B cell (primary cell): Measurements from ENCODE around the gene FOXN4. TPM values are rescaled to one million over a fixed set of nuclear protein-coding genes. Genes with fewer than 3 reads are reported as not detected.

Source experiments
- ATAC-seq: fragments of 200-7000 bp; cut with Tn5 transposase; one replicate; pipeline ENCODE4 v1.10.0; 2021; ENCODE audit warnings: low read depth, mild to moderate bottlenecking, moderate number of reproducible peaks, moderate library complexity
- CTCF ChIA-PET: fragments of 350-600 bp; sonication (Branson Sonifier 250); formaldehyde crosslinking; loops from one replicate; lab custom pipeline; 2021; ENCODE audit warnings: antibody characterized with exemption, inconsistent platforms; lab: Charles Lee
- POLR2A ChIA-PET: fragments of 350-600 bp; sonication (Branson Sonifier 250); formaldehyde crosslinking; loops from one replicate; lab custom pipeline; 2021; ENCODE audit warnings: antibody characterized with exemption; lab: Charles Lee
- DNase-seq: peaks from one replicate; pipeline ENCODE4 v3.0.0; 2013
- H2AFZ ChIP-seq: 2 replicates; pipeline ENCODE4 v1.6.1; 2012; ENCODE audit warnings: mild to moderate bottlenecking, low read depth, low read length; ENCODE audit not compliant: insufficient read depth, poor library complexity, severe bottlenecking
- H3K27ac ChIP-seq, 2 donors: 1 replicate in 1 of 2; 2 replicates in 1 of 2; pipeline ENCODE4 v1.5.1; 2012 to 2013; ENCODE audit warnings: low read length in 2 of 2, mild to moderate bottlenecking in 2 of 2, moderate library complexity in 1 of 2
- H3K27me3 ChIP-seq, 4 experiments: fragments of 200-600 bp in 1 of 4; sonication (generic) in 1 of 4; replicated peaks in 1 of 4; 1 replicate in 2 of 4; 2 replicates in 2 of 4; pipeline versions ENCODE4 v1.6.1 to v1.7.0; 2013 to 2016; ENCODE audit warnings: low read length in 3 of 4, mild to moderate bottlenecking in 2 of 4, mixed read lengths in 1 of 4, moderate library complexity in 1 of 4; ENCODE audit not compliant: insufficient read depth in 4 of 4, control insufficient read depth in 3 of 4; ENCODE audit errors: control extremely low read depth in 1 of 4
- H3K36me3 ChIP-seq, 2 experiments: replicated peaks in 1 of 2; 1 replicate in 1 of 2; 2 replicates in 1 of 2; pipeline versions ENCODE4 v1.6.1 to v1.7.1; 2013; ENCODE audit warnings: low read length in 1 of 2; ENCODE audit not compliant: insufficient read depth in 2 of 2, control insufficient read depth in 1 of 2; ENCODE audit errors: control extremely low read depth in 1 of 2, extremely low read depth in 1 of 2
- H3K4me1 ChIP-seq, 2 donors: fragments of 200-600 bp in 1 of 2; sonication (generic) in 1 of 2; 1 replicate in 1 of 2; 2 replicates in 1 of 2; pipeline versions ENCODE4 v1.5.1 to v1.6.1; 2013 to 2017; ENCODE audit warnings: low read length in 2 of 2; ENCODE audit not compliant: control insufficient read depth in 2 of 2, insufficient read depth in 2 of 2
- H3K4me2 ChIP-seq: replicated peaks from 2 replicates; pipeline ENCODE3; 2012; ENCODE audit warnings: mild to moderate bottlenecking, low read depth, low read length; ENCODE audit not compliant: poor library complexity, severe bottlenecking
- H3K4me3 ChIP-seq, 5 experiments: fragments of 200-600 bp in 1 of 5; sonication (generic) in 1 of 5; 1 replicate in 3 of 5; 2 replicates in 2 of 5; pipeline versions ENCODE4 v1.5.1 to v1.7.0; 2011 to 2016; ENCODE audit warnings: low read length in 4 of 5, mild to moderate bottlenecking in 4 of 5, low read depth in 2 of 5, control low read depth in 1 of 5, moderate library complexity in 1 of 5; ENCODE audit not compliant: insufficient read depth in 1 of 5; ENCODE audit errors: control extremely low read depth in 1 of 5, extremely low read depth in 1 of 5
- H3K79me2 ChIP-seq: fragments of 200-600 bp; sonication (generic); one replicate; pipeline ENCODE4 v1.6.0; 2016; ENCODE audit warnings: low read length; ENCODE audit not compliant: control insufficient read depth, insufficient read depth
- H3K9ac ChIP-seq: fragments of 200-600 bp; sonication (generic); 2 replicates; pipeline ENCODE4 v1.6.1; 2017; ENCODE audit warnings: mild to moderate bottlenecking, low read length, moderate library complexity
- H3K9me3 ChIP-seq, 3 donors: one replicate each; pipeline versions ENCODE4 v1.6.1 to v1.7.1; 2013; ENCODE audit warnings: low read length in 2 of 3; ENCODE audit not compliant: control insufficient read depth in 2 of 3, insufficient read depth in 1 of 3; ENCODE audit errors: control extremely low read depth in 1 of 3
- H4K20me1 ChIP-seq: 2 replicates; pipeline ENCODE4 v1.6.0; 2012; ENCODE audit warnings: mild to moderate bottlenecking, low read length; ENCODE audit not compliant: insufficient read depth, control insufficient read depth, poor library complexity, severe bottlenecking
- H3K27ac Mint-ChIP-seq: one replicate; pipeline ENCODE4 v1.8.0; 2021; ENCODE audit warnings: mixed read lengths
- H3K27me3 Mint-ChIP-seq: one replicate; pipeline ENCODE4 v1.8.0; 2021; ENCODE audit warnings: mixed read lengths
- H3K4me1 Mint-ChIP-seq: one replicate; pipeline ENCODE4 v1.8.0; 2021; ENCODE audit warnings: mixed read lengths
- H3K4me3 Mint-ChIP-seq: one replicate; pipeline ENCODE4 v1.8.0; 2021; ENCODE audit warnings: mixed read lengths
- H3K9me3 Mint-ChIP-seq: one replicate; pipeline ENCODE4 v1.8.0; 2022; ENCODE audit warnings: mixed read lengths; ENCODE audit not compliant: insufficient read depth
- EZH2 ChIP-seq: IDR thresholded peaks from 2 replicates; pipeline ENCODE4 v1.6.1; 2012; ENCODE audit warnings: borderline replicate concordance, low read depth, mild to moderate bottlenecking, moderate library complexity, low read length; ENCODE audit not compliant: insufficient read depth, poor library complexity, severe bottlenecking
- WGBS: methylation state at CpG from one replicate; pipeline ENCODE4 v1.1.5; 2013; ENCODE audit warnings: missing lambda C conversion rate; ENCODE audit not compliant: insufficient coverage; 5-methylcytosine and 5-hydroxymethylcytosine counted together
- intact Hi-C: fragments of 100-400 bp; cut with micrococcal nuclease; formaldehyde crosslinking; loops from one replicate; pipeline ENCODE4 v1.10.0; 2022
- polyA plus RNA-seq: library from polyadenylated mRNA; depleted of rRNA; stranded (reverse); fragments of >200 nt; gene quantifications from 2 replicates; pipeline ENCODE4 v1.2.3, GENCODE V29; 2012
- total RNA-seq, 2 donors: library from RNA; stranded (reverse); fragments of 120-200 nt in 1 of 2; gene quantifications; 1 replicate in 1 of 2; 2 replicates in 1 of 2; pipeline versions ENCODE4 v1.2.3 to v1.2.4, GENCODE V29; 2013 to 2022
- TF ChIP-seq, protein P1 (sequence below): fragments of 200-600 bp; IDR thresholded peaks from one replicate; pipeline ENCODE4 v1.8.0; 2022; ENCODE audit warnings: antibody characterized with exemption, mild to moderate bottlenecking

Gene FOXN4
- total and polyA plus RNA-seq, 2 donors (not counting 1 experiment from before 2014, with no cell fraction given), result not detected

- no peaks in the 10 kb centered on the region for H3K27me3 Mint-ChIP-seq
- Histone ChIP-seq H4K20me1 (no peaks in the 10 kb centered on the region), H3K4me2 (no peak overlapping the region), H3K4me3 (no peak overlapping the region), H3K9me3 (no peaks in the 10 kb centered on the region), H3K27me3 (no peaks in the 10 kb centered on the region), H2AFZ (no peak overlapping the region), H3K36me3 (no peaks in the 10 kb centered on the region), H3K27ac (no peak overlapping the region), H3K4me1 (no peaks in the 10 kb centered on the region), H3K9ac (no peak overlapping the region), H3K79me2 (no peaks in the 10 kb centered on the region)
- TF ChIP-seq, protein P1, sequence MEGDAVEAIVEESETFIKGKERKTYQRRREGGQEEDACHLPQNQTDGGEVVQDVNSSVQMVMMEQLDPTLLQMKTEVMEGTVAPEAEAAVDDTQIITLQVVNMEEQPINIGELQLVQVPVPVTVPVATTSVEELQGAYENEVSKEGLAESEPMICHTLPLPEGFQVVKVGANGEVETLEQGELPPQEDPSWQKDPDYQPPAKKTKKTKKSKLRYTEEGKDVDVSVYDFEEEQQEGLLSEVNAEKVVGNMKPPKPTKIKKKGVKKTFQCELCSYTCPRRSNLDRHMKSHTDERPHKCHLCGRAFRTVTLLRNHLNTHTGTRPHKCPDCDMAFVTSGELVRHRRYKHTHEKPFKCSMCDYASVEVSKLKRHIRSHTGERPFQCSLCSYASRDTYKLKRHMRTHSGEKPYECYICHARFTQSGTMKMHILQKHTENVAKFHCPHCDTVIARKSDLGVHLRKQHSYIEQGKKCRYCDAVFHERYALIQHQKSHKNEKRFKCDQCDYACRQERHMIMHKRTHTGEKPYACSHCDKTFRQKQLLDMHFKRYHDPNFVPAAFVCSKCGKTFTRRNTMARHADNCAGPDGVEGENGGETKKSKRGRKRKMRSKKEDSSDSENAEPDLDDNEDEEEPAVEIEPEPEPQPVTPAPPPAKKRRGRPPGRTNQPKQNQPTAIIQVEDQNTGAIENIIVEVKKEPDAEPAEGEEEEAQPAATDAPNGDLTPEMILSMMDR, result no peak
- TF ChIP-seq EZH2, result no peak
- WGBS, result 100% methylated on average over 2 of the region's 6 CpGs
- H3K9me3 Mint-ChIP-seq, result no peaks in the 10 kb centered on the region
- H3K27ac Mint-ChIP-seq, result no peak overlapping the region
- no peak overlapping the region for H3K4me3 Mint-ChIP-seq
- H3K4me1 Mint-ChIP-seq, result no peaks in the 10 kb centered on the region
- DNase-seq (no peak), ATAC-seq (no peak)
- CTCF ChIA-PET, result no interaction called here
- intact Hi-C loops, result no loop called here
- POLR2A ChIA-PET, result no interaction called here
Measured at GRCh38 chr12:109236257-109236656, 72.8 kb downstream of the FOXN4 start.

GRCh38 chr12:109234012-109234411, 75.1 kb downstream of the FOXN4 start:
- Mint-ChIP-seq H3K27me3 (no peaks in the 10 kb centered on the region), H3K27ac (no peak overlapping the region), H3K4me1 (no peaks in the 10 kb centered on the region), H3K9me3 (no peaks in the 10 kb centered on the region), H3K4me3 (no peak overlapping the region)
- 94% methylated on average over 14 of the region's 15 CpGs for WGBS
- no peaks in the 10 kb centered on the region for H3K27me3 ChIP-seq
- H3K79me2 ChIP-seq, result no peaks in the 10 kb centered on the region
- no peak overlapping the region for H3K27ac ChIP-seq
- no peaks in the 10 kb centered on the region for H3K36me3 ChIP-seq
- no peaks in the 10 kb centered on the region for H3K4me1 ChIP-seq
- H3K4me2 ChIP-seq, result no peak overlapping the region
- no peak for ATAC-seq
- H3K9me3 ChIP-seq, result no peaks in the 10 kb centered on the region
- no peak overlapping the region for H3K9ac ChIP-seq
- H3K4me3 ChIP-seq, result no peak overlapping the region
- DNase-seq, result no peak
- no peak overlapping the region for H2AFZ ChIP-seq
- POLR2A ChIA-PET, result no interaction called here
- CTCF ChIA-PET, result no interaction called here
- no peak for TF ChIP-seq EZH2
- TF ChIP-seq, protein P1, result no peak
- intact Hi-C loops, result no loop called here
- H4K20me1 ChIP-seq, result no peaks in the 10 kb centered on the region
